ACC112 (cell line): Measurements from ENCODE around the gene DERL2.

Source experiments
- H2AFZ ChIP-seq: fragments of 200-600 bp; sonication (generic); one replicate; pipeline ENCODE4 v1.6.0; 2017; ENCODE audit warnings: antibody characterized with exemption, low read length; ENCODE audit not compliant: unreplicated experiment
- H3K27ac ChIP-seq: fragments of 200-600 bp; sonication (generic); 2 replicates; pipeline ENCODE4 v1.5.1; 2014; ENCODE audit warnings: low read depth, mild to moderate bottlenecking, antibody characterized with exemption, low read length, moderate library complexity
- H3K27me3 ChIP-seq: fragments of 200-600 bp; sonication (generic); 2 replicates; pipeline ENCODE4 v1.6.1; 2014; ENCODE audit warnings: mild to moderate bottlenecking, antibody characterized with exemption, low read length, moderate library complexity, mixed read lengths; ENCODE audit not compliant: insufficient read depth
- H3K36me3 ChIP-seq: fragments of 200-600 bp; sonication (generic); 2 replicates; pipeline ENCODE4 v1.6.1; 2016; ENCODE audit warnings: mild to moderate bottlenecking, antibody characterized with exemption, low read length, moderate library complexity, mixed read lengths; ENCODE audit not compliant: insufficient read depth
- H3K4me1 ChIP-seq: fragments of 200-600 bp; sonication (generic); one replicate; pipeline ENCODE4 v1.6.1; 2016; ENCODE audit warnings: low read length, mixed read lengths; ENCODE audit not compliant: insufficient read depth, unreplicated experiment, control insufficient read depth
- H3K4me3 ChIP-seq: fragments of 200-600 bp; sonication (generic); 2 replicates; pipeline ENCODE4 v1.5.1; 2014; ENCODE audit warnings: mild to moderate bottlenecking, low read depth, low read length
- H3K79me2 ChIP-seq: fragments of 200-600 bp; sonication (generic); one replicate; pipeline ENCODE4 v1.6.0; 2016; ENCODE audit warnings: low read length; ENCODE audit not compliant: control insufficient read depth, unreplicated experiment, insufficient read depth

The DERL2 gene

DNA sequence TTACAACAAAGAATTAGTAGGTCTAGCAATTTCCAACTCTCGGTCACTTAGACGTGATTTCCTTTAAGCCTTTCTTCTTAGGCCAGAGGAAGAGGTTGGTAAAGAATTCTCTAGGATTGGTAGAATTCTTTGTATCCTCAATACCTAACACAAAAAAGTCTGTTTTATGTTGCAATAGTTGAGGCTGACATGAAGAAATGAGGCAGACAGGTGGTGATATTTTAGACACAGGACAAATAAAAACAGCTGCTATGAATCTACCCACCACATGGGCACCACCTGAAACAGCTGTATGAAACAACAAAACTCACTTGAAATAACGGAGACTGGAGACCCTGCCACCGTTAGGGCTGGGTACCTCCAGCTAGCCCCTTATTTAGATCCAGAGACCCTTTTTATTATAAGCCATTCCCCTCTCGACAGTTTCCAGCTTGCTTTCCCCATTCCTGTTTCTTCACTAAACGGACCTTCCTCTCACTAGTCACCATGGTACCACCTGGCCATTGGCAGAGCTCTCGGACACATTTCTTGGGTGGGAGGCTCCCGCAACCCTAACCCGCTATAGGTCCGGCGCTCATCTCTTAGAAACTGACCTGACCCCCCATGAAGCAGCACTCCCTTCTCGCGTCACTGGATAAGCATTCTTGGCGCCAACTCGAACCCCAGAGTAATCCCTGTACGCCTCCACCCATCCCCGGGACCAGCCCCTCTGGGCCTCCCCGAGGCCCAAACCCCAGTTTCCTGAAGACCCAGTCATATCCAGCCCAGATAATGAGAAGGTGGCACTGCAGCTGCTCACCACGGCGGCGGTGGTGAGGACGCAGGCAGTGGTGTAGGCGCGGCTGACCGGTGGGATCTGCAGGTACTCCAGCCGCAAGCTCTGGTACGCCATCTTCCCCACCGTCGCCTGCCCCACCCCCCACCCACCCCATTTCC is at the start of gene DERL2:
Gene DERL2, minus strand, starts transcription at position 909 of the 936 bp plus-strand sequence. Its CDS starts 17 bp downstream, at position 892.
- Histone ChIP-seq H3K36me3 (peaks cover 51% of the 10 kb centered on the region), H3K27me3 (no peaks in the 10 kb centered on the region), H3K79me2 (peaks cover 60% of the 10 kb centered on the region), H3K4me3 (peak within 1 kb of the TSS; percentile 92), H3K4me1 (peaks cover 18% of the 10 kb centered on the region), H3K27ac (peak within 1 kb of the TSS; percentile 100), H2AFZ (peak within 1 kb of the TSS; percentile 96)

DNA sequence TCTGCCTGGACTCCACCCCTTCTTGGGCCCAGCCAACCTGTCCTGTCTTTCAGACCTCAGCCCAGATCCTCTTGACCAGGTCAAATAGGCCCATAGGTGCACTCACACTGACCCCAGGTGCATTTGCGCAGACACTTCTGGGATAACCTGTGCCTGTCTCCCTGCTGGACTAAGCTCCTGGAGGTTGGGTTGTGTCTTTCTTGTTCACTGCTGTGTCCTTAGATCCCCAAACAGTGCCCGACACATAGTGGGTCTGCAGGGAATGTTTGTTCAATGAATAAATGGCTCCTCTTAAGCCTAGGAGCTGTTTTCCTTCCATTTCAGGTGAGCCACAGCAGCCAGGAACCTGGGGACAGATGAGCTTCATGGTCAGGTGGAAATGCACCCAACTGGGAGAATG is 49.5 kb upstream of the DERL2 start:
- no peaks in the 10 kb centered on the region for H3K4me1 ChIP-seq
- no peak overlapping the region for H2AFZ ChIP-seq
- no peak overlapping the region for H3K27ac ChIP-seq
- H3K79me2 ChIP-seq = no peaks in the 10 kb centered on the region
- no peaks in the 10 kb centered on the region for H3K27me3 ChIP-seq
- peaks cover 10% of the 10 kb centered on the region; the same call in 1 of the 2 replicates for H3K36me3 ChIP-seq
- H3K4me3 ChIP-seq = no peak overlapping the region

DNA sequence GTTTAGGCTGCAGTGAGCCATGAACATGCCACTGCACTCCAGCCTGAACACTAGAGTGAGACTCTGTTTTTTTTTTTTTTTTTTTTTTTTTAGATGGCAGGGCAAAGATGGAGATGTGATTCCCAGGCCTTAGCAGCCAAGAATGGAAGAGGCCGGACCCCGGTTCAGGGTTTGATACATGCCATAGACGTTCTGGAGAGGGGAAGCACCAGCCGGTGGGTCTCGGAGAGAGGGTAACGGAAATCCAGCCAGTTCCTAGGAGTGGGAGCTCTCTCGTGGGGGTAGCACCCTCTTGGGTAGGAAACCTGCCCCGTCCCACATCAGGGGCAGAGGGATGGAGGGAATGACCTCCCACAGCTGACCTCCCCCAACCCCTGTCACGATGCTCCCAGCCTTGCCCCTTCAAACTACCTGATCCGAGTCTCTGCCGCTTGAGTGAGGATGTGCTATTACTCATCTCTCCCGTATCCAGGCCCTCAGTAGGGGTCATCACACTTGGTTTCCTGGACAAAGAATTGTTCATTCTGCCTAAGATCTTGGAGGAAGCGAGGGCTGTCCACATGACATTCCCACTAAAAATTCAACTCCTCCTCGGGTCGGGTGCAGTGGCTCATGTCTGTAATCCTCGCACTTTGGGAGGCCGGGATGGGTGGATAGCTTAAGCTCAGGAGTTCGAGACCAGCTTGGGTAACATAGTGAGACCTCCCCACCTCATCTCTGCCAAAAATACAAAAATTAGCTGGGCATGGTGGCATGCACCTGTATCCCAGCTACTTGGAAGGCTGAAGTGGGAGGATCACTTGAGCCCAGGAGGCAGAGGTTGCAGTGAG is 47.7 kb upstream of the DERL2 start:
- no peaks in the 10 kb centered on the region for H3K4me1 ChIP-seq
- no peak overlapping the region for H3K27ac ChIP-seq
- H2AFZ ChIP-seq = no peak overlapping the region
- H3K27me3 ChIP-seq = no peaks in the 10 kb centered on the region
- H3K4me3 ChIP-seq = no peak overlapping the region
- H3K36me3 ChIP-seq = peaks cover 7% of the 10 kb centered on the region; the same call in 1 of the 2 replicates
- no peaks in the 10 kb centered on the region for H3K79me2 ChIP-seq

DNA sequence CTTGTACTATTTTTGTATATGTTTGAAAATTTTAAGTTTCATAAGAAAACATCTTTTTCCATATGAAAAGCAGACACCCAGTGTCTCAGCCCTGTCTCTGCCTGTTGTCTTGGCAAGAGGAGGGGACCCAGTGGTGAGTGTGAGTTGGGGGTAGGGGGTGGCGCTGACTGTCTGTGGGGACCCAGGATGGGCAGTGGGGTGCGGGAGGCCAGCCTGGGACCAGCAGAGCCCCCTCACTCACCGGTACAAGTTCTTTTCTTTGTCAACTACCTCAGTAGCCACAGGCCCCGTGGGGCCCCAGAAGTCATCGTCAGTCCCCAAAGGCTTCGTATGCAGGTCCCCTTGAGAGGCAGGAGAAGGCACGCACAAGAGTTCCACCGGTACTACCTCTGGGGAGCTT is 46.6 kb upstream of the DERL2 start:
- H3K36me3 ChIP-seq = peaks cover 7% of the 10 kb centered on the region; the same call in 1 of the 2 replicates
- no peaks in the 10 kb centered on the region for H3K27me3 ChIP-seq
- no peak overlapping the region for H2AFZ ChIP-seq
- H3K79me2 ChIP-seq = no peaks in the 10 kb centered on the region
- H3K4me3 ChIP-seq = no peak overlapping the region
- H3K27ac ChIP-seq = no peak overlapping the region
- peaks cover 3% of the 10 kb centered on the region for H3K4me1 ChIP-seq

DNA sequence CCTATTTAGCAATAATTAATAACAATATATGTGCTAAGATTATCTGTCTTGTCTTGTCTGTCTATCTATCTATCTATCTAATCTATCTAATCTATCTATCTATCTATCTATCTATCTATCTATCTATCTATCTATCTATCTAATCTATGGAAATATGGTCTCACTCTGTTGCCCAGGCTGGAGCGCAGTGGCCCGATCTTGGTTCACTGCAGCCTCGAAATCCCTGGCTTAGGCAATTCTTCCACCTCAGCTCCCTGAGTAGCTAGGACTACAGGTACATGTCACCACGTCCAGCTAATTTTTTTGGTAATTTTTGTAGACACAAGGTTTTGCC is 45.1 kb upstream of the DERL2 start:
- Histone ChIP-seq H3K36me3 (peaks cover 11% of the 10 kb centered on the region; the same call in 1 of the 2 replicates), H3K4me1 (peaks cover 18% of the 10 kb centered on the region), H3K27ac (no peak overlapping the region), H3K27me3 (no peaks in the 10 kb centered on the region), H3K4me3 (no peak overlapping the region), H3K79me2 (no peaks in the 10 kb centered on the region), H2AFZ (no peak overlapping the region)

DNA sequence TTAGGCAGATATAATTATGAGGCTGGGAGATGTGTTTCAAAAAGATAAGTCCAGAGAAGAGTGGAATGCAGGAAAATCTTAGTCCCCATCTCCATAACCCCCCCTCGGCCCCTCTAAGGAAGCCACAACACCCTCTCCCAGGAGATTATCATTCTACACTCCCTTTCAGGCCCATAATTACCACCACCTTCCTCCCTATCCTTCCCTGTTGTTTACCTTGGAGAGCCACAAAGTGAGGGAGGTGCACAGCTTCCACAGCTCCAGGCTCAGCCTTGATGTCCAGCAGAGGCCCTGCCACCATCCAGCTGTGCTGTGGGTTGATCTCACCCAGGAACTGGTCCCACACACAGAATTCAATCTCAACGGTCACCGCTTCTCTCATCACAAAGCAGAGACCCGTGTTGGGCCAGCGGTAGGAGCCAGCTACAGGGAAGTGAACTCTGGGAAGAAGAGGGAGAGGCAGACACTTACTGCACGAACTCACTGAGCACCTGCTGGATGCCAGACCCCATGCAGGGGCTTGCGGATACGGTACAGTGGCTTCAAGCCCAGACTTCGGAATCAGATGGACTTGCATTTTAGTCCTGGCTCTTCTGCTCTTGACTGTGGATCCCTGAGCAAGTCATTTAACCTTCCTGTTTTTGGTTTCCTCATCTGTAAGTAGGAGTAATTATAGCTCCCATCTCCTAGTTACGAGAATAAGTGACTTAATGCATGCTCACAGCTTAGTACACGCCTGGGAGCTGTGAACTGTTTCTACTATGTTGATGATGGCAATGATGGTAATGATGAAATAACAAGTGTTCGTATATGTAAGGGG is 44.5 kb upstream of the DERL2 start:
- Histone ChIP-seq H3K79me2 (no peaks in the 10 kb centered on the region), H3K4me1 (peaks cover 18% of the 10 kb centered on the region), H3K36me3 (peaks cover 10% of the 10 kb centered on the region; the same call in 1 of the 2 replicates), H3K27me3 (no peaks in the 10 kb centered on the region), H2AFZ (no peak overlapping the region), H3K27ac (no peak overlapping the region), H3K4me3 (no peak overlapping the region)

DNA sequence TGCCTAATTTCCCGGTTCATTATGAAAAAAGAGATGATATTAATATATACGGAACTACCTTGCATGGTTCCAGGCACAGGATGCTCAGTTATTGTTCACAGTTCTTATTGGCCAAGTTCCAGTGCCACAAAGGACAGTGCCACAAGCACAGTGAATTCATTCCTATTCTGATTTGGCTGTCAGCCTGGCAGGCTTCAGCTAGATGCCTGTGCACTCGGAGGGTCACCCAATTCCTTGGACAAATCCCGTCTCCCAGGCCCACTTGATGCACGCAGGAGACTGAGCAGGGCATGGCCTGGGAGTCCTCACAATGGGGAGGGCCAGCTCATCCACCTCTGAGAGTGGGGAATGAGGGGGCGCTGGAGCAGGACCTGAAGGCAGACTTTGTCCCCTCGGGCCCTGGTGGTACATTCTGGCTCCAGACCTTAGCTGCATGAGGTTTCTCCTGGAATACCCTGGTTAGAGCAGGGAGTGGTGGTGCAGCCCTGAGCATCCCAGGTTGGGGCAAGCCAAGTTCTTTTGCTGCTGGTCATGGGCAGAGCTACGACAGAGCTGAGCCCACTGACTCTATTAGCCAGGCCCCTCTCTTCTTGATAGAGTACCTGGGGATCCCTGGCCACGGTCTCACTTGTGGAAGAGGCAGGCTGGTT is 41.7 kb upstream of the DERL2 start:
- H3K27me3 ChIP-seq = no peaks in the 10 kb centered on the region
- H3K36me3 ChIP-seq = peaks cover 23% of the 10 kb centered on the region; the same call in 1 of the 2 replicates
- H3K27ac ChIP-seq = peak overlapping the region; percentile 82
- H3K4me3 ChIP-seq = no peak overlapping the region
- no peaks in the 10 kb centered on the region for H3K79me2 ChIP-seq
- peaks cover 18% of the 10 kb centered on the region for H3K4me1 ChIP-seq
- no peak overlapping the region for H2AFZ ChIP-seq

DNA sequence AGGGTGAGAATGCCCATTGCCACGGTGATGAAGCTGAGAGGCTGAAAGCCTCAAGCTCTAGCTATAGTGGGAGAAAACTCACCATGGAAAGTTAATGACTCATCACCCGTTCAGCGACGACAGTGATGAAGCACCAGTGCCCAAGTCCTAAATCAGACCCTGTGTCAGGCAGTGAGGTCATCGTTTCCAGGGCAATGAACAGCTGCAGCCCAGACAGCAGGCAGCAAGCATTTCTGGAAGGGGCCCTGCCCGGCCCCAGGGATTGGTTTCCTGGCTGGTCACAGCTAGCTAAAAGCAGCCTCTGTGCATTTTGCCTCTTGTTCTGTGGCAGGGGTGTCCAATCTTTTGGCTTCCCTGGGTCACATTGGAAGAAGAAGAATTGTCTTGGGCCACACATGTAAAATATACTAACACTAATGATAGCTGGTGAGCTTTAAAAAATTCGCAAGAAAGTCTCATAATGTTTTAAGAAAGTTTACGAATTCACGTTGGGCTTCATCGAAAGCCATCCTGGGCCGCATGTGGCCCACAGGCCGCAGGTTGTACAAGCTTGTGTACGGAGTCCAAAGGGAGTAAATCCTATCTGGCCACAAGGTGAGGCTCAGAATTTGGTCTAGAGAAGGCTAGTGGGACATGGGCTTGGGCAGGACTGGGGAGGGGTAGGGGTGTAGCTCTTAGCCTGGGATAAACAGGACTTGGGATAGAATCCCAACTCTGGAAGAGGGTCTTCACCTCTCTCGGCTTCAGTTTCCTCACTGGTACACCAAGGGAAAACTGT is 41.0 kb upstream of the DERL2 start:
- Histone ChIP-seq H3K36me3 (peaks cover 20% of the 10 kb centered on the region; the same call in 1 of the 2 replicates), H3K79me2 (no peaks in the 10 kb centered on the region), H2AFZ (no peak overlapping the region), H3K27me3 (no peaks in the 10 kb centered on the region), H3K4me1 (peaks cover 18% of the 10 kb centered on the region), H3K4me3 (no peak overlapping the region), H3K27ac (peak overlapping the region; percentile 82)

DNA sequence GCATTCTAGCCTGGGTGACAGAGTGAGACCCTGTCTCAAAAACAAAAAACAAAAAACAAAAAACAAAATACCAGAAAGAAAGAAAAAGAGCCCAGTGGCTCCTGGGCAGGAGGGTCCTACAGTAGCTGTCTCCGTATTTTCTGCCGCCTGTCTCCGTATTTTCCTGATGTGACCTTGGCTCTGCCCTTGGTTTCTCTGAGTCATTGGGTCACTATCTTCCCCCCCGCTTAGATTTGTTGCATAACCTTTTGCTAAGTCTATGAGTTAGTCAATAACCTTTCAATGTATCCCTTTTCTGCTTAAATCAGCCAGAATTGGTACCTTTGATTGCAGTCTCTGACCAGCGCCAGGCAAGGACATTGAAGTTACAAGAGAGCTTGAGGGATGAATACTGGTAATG is 37.3 kb upstream of the DERL2 start:
- no peaks in the 10 kb centered on the region for H3K27me3 ChIP-seq
- H3K27ac ChIP-seq = no peak overlapping the region
- no peak overlapping the region for H3K4me3 ChIP-seq
- H3K4me1 ChIP-seq = peaks cover 18% of the 10 kb centered on the region
- no peaks in the 10 kb centered on the region for H3K79me2 ChIP-seq
- peaks cover 20% of the 10 kb centered on the region; the same call in 1 of the 2 replicates for H3K36me3 ChIP-seq
- no peak overlapping the region for H2AFZ ChIP-seq
